Activated naive CD4-positive, alpha-beta T cell treated with Interleukin-2 at 50 U/mL for 16 hours (primary cell): ENCODE data around the gene MILR1.
"Not testable (repeated sequence)": the region's sequence is repeated elsewhere in the genome, so short reads cannot be mapped to it uniquely, and the experiment has no call there.

Experiments
- DNase-seq: peaks from one replicate; pipeline ENCODE4 v3.0.0-alpha.2; 2020

Gene MILR1

GRCh38 chr17:64430036-64430435, 18.9 kb upstream of the MILR1 start:
- not testable (repeated sequence) for DNase-seq

- DNase-seq, result no peak
These were observed 17.4 kb upstream of the MILR1 start for GRCh38 chr17:64431534-64431933.

GRCh38 chr17:64437944-64438525, 10.9 kb upstream of the MILR1 start:
- DNase-seq, result no peak

GRCh38 chr17:64439521-64439920, 9.4 kb upstream of the MILR1 start:
- DNase-seq, result not testable (repeated sequence)

- no peak for DNase-seq
These were observed 9.0 kb upstream of the MILR1 start for GRCh38 chr17:64439956-64440355.

GRCh38 chr17:64441772-64442540, 7.0 kb upstream of the MILR1 start:
- peak; percentile 8 for DNase-seq

GRCh38 chr17:64442541-64442971, 6.4 kb upstream of the MILR1 start:
- DNase-seq, result no peak

- DNase-seq, result no peak
These were observed 5.7 kb upstream of the MILR1 start for GRCh38 chr17:64443086-64443760.

- no peak for DNase-seq
These were observed 1.4 kb upstream of the MILR1 start for GRCh38 chr17:64447526-64447925.

- no peak for DNase-seq
These were observed 630 bp downstream of the MILR1 start for GRCh38 chr17:64449545-64449944.

GRCh38 chr17:64455993-64456885, 7.3 kb downstream of the MILR1 start:
- no peak for DNase-seq

- no peak for DNase-seq
These were observed 8.2 kb downstream of the MILR1 start for GRCh38 chr17:64457156-64457555.

- DNase-seq, result no peak
These were observed 9.8 kb downstream of the MILR1 start for GRCh38 chr17:64458756-64459155.

GRCh38 chr17:64459284-64459747, 10.4 kb downstream of the MILR1 start:
- no peak for DNase-seq

GRCh38 chr17:64459818-64460217, 10.9 kb downstream of the MILR1 start:
- not testable (repeated sequence) for DNase-seq

GRCh38 chr17:64460955-64461354, 12.0 kb downstream of the MILR1 start:
- no peak for DNase-seq

- DNase-seq, result no peak
These were observed 12.9 kb downstream of the MILR1 start for GRCh38 chr17:64461788-64462187.

- DNase-seq, result no peak
These were observed 17.3 kb downstream of the MILR1 start for GRCh38 chr17:64466019-64466735.

- not testable (repeated sequence) for DNase-seq
These were observed 17.9 kb downstream of the MILR1 start for GRCh38 chr17:64466834-64467233.

- DNase-seq, result no peak
These were observed 21.7 kb downstream of the MILR1 start for GRCh38 chr17:64470625-64471024.

- no peak for DNase-seq
These were observed 22.5 kb downstream of the MILR1 start for GRCh38 chr17:64471440-64471839.

GRCh38 chr17:64472564-64472963, 23.6 kb downstream of the MILR1 start:
- DNase-seq, result no peak
